HG02852 (cell line): Measurements from ENCODE around the gene C2CD4D.

Experiments used
- ATAC-seq: cut with Tn5 transposase; IDR thresholded peaks from one replicate; pipeline ENCODE4 v1.9.1; 2021; ENCODE audit warnings: mild to moderate bottlenecking, moderate library complexity; ENCODE audit not compliant: unreplicated experiment

The C2CD4D gene

DNA sequence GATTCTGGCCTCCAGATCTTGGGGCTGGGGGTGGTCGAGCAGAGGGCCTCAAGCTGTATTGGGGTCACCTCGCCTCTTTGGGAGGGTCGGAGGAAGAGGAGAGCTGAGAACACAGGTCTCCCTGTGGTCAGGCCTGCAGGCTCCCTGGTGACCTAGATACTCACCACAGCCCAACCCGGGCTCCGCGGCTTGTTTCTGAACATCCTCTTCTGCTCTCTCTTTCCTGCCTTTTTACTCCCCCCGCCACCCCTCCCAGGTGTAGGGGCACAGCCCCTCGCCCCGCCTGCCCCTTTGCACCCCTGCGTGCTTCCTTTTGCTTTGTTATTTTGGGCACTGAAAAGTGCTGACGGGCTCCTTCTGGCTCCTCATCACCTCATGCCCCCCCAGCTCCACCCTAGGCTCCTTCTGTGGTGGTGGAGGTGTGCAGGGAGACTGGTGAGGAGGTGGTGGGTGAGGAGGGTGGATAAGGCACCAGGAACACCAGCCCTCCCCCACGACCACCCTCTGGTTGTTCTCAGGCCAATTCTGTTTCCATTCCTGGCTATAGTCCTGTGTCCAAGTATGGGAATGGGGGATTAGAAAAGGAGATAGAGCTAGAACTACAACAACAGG lies 23.8 kb downstream of the C2CD4D start:
- ATAC-seq = no peak

DNA sequence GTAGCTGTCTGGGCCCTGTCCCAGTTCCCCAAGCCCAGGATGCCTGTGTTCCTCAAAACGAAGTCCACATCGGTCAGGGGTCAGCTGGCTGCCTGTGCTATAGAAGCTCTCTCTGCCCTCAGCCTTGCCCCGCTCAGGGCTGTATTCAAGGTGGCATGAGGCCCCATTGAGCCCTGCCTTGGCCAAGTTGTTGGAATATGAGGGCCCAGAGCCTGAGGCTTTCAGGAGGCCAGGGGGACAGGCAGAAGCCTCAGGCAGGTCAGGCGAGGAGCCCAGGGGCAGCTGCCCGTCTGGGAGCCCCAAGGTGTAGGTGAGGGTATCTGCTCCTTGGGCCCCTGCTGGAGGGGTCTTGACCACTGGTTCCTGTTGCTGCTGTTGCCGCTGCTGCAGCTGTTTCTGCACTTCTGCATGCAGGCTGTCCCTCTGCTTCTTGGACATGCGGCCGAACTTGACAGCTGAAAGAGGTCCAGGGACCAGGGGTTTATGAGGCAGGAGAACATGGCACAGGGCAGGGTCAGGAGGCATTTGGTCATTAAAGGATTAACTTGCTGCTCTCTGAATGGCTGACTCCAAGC lies 24.6 kb downstream of the C2CD4D start:
- no peak for ATAC-seq

DNA sequence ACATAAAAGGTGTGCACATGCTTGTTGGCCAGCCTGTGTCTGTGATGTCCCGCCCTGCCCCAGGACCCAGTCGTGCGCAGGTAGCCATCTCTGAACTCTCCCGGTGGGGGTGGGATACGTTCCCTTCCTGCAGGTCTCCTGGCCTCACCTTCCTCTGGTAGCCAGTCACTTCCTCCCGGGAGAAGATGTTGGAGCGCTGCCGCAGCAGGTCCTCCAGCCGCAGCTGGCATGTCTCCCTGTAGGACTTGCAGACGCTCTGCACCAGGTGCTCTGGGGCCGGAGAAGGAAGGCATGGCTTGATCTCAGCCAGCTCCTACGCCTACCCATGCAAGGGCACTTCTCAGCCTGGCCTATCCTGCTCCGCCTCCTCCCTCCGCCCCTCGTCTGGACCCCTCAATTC lies 25.2 kb downstream of the C2CD4D start:
- ATAC-seq = no peak

DNA sequence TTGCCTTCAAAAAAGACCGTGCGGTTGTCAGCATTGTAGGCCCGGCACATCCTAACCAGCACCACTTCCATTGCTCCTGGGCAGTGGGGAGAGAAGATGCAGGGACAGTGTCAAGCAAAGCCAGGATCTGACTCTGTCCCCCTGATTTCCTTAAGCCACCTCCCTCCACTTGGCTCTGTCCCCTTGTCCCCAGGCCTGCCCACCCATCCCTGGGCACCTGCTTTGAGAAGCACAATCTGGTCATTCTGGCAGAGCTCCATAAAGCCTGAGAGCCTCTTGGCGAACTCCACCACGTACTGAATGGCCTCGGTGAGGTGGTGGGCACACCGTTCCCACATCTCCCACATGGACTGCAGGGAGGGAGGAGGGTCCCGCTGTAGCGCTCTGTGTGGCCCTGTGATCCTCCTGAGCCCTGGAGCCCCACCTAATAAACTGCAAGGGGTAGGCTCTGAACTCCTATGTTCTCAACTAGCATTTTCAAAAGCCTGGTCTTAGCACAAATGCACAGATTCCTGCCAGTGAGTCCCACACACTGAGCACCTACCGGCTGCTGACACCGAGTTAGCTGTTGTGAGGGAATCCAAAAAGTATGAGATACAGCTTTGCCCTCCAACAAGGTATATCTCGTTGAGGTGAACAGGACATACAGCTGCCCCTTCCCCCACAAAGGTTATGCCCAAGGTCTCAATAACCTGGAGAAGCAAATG lies 26.2 kb downstream of the C2CD4D start:
- no peak for ATAC-seq

DNA sequence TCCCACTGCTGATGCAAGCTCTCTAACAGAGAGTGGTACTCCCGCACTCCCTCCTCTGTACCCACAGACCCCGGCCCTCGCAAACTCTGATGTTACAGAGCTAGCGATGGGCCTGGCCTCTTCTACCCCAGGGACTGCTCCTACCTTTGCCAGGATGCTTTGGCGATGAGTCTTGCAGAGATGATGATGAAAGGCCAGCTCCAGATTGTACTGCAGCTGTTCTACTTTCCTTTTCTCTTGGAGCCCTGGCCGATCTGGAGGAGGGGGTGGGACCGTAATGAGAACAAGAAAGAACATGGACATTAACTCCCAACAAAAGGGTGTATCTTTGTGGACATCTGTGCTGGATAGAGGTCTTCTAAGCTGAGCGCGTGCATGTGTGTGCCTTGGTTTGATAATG lies 28.4 kb downstream of the C2CD4D start:
- no peak for ATAC-seq

DNA sequence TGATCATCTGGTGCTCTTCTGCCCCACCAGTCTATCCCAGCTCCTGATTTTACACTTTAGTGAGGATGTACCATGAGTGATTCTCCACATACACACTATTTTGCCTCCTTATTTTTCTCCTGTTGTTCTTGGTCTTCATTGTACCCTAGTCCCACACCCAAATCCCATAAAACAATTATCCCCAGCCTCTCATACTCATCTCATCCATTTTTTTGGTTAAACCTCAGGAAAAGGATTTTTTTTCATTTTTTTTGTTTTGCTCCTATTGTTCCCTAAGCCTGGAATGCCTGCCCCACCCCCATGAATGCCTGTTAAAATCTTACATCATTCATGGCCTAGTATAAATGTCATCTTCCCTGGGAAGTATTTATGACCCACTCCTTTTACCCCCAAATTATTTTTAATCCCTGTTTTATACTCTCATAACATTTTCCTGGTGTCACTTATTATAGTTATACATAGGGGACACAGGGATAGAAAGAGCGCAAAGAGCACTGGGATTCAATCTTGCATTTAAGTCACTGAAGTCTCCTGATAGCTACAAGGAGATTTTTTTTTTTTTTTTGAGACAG lies 29.5 kb downstream of the C2CD4D start:
- no peak for ATAC-seq

DNA sequence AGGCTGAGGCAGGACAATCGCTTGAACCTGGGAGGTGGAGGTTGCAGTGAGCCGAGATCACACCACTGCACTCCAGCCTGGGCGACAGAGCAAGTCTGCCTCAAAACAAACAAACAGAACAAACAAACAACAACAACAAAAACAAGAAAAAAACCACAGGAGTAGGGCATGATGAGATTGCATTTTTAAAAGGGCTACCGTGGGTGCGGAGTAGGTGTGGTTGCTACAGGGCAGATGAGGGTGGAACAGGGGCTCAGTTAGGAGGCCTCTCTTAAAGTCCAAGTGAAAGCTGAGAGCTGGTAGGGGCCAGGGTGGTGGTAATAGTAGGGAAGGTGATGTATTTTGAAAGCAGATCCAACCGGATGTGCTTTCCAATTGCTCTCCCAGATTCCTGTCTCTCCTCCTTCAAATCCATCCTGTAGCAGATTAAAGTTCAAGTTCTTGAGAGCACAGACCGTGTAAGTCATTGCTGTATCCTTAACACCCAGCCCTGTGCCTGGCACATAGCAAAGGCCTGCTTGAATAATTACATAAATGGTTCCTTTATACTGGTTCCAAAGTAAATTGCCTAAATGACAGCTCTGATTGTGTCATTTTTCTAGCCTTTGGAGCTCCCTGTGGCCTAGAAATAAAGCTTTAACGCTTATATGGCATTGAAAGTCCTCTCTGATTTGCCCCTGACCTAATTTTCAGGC lies 30.2 kb downstream of the C2CD4D start:
- ATAC-seq = no peak

DNA sequence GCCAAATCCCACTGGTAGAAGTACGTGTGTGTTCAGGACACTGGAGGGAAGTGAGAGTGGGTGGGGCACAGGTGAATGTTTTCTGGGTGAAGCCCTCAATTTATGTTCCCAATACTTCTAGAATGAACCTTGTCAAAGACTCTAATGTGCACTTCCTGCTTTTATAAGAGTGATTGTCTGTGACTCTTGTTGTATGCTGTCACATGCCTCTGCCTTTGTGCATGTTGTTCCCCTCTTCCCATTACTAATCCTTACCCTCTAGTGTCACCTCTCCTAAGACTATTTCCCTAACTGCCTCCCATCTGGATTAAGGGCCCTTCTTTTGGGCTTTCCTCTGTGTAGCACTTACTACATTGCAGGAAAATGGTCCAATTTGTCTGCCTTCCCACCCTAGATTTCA lies 31.9 kb downstream of the C2CD4D start:
- ATAC-seq = no peak

DNA sequence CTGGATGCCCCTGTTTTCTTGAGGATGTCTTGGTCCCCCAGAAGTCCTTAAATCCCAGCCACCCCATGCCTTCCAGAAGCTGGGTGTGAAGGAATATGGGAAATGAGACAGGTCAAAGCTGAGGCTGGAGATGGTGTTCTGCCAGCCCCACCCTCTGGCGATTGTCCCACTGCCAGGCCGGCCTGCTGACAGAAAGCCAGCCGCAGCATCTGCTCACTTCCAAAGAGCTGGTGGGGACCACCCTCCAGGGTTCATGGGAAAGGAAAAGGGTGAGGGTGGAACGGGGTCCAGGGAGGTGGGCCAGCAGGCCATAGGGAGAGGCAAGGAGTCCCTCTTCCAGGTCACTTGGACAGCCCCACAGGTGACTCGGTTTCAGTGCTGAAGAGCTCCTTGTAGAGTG lies 32.5 kb downstream of the C2CD4D start:
- ATAC-seq = no peak

DNA sequence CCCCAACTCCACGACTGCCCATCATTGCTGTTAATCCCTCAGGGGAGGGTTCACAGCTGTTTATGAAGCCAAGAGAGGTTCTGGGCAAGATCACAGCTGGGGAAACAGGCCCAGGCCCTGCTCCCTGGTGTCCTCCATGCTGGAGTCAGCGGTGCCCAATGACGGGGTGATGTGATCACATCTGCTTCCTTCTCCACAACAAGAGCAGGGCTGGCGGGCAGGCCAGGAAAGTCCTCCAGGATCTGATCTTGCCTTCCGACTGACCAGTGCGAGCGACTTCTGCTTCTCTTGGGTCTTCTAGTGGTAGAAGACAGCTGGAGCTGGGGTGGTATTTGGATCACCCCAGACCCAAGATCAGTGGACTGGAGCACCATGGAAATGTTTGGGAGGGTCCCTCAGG lies 33.5 kb downstream of the C2CD4D start:
- no peak for ATAC-seq

DNA sequence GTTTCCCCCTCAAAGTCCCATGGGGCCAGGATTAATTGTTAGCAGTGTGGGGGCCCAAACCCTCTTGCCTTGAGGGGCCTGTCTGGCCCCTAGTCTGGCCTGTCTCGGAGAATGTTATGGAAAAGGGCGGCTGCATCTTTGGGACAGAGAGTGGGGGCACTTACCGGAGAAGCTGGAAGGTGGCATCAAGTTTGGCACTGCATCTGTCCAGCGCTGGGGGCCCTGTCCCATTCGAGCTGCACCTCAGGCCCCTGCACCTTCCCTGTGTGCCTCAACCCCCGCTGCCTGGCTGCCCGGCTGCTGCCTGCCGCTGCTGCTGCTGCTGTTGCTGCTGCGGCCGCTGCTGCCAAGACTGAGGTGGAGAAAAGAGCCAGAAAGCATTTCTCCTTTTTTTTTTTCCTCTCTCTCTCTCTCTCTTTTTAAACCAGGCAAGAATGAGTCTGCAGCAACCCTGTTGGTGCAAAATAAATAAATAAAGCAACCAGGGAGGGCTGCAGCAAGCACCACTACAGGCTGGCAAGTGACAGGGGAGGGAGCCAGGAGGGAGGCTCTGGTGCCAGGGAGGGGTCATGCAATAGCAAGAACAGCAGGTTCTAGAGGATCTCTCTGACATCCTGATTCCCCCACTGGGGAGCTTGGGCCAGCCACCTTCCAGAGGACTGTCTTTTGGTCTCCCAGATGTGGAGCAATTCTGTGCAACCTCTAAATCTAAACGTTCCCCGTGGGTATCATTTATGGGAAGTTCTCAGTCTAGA lies 34.4 kb downstream of the C2CD4D start, which contains the start of gene LINGO4:
LINGO4 (minus strand) TSS at position 354 of the 755 bp plus-strand sequence. CDS start 2,715 bp downstream, outside the sequence.
- no peak for ATAC-seq

DNA sequence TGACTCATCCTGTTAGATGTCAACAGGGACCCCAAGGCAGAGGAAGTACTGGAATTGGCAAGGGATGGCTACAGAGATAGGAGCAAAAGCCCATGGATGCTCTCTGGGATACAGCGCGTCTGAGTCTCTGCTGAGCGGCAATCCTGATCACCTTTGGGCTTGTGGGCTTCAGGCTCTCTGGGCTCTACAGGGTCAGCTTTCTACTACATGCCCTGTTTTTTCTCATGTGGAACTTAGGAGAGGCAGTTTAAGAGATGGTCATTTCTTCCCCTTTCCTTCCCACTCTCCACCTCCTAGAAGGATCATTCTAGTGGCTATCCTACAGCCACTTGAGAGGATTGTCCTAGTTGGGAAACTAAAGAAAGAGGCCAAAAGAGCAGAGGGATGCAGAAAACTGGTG lies 35.7 kb downstream of the C2CD4D start:
- ATAC-seq = no peak

DNA sequence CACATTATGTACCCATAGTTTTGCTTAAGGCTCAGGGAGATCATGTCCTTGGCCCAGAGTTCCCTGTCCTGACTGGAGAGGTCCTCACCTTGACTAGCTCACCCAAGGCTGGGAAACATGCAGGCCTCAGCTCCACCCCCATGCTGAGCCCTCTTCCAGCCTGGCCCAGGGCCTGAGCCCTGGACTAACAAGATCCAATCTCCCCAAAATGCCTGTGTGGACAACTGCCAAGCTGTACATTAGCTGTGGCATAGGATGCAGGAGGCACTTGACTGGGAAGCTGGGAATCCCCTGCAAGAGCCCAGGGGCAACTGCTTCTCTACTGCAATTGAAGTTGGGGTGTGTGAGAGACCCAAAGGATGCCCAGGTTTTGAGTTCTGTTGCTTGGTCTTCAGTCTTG lies 36.5 kb downstream of the C2CD4D start:
- ATAC-seq = no peak

DNA sequence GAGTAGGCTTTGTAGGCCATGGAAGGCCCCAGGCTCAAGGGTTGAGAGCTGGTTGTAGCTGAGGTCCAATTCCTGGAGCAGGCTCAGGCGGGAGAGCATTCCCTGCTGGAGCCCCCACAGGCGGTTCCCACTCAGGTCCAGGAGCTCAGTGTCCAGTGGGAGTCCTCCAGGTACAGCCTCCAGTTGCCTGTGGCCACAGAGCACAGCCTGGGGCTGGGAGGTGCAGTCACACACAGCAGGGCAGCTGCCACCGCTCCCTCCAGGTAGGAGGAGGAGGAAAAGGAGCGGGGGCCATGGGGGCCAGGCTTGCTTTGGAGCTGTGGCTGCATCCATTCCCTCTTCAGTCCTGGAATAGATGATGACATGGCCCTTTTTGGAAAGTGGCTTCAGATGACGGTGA lies 37.2 kb downstream of the C2CD4D start:
- no peak for ATAC-seq

DNA sequence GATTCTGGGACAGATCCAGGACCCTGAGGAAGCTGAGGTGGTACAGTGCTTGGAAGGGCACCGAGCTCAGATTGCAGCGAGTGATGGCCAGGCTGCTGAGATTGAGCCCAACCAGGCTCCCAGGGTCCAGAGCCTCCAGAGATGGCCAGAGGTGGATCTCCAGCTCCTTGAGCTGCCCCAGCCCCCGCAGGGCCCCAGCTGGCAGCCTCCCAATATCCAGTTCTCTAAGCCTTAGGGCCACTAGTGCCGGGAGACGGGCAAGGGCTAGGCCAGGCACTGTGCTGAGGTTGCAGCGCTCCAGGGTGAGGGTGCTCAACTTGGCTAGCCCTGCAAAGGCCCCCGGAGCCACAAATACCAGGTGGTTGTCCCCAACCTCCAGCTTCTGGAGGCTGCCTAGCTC lies 37.8 kb downstream of the C2CD4D start:
- ATAC-seq = no peak

DNA sequence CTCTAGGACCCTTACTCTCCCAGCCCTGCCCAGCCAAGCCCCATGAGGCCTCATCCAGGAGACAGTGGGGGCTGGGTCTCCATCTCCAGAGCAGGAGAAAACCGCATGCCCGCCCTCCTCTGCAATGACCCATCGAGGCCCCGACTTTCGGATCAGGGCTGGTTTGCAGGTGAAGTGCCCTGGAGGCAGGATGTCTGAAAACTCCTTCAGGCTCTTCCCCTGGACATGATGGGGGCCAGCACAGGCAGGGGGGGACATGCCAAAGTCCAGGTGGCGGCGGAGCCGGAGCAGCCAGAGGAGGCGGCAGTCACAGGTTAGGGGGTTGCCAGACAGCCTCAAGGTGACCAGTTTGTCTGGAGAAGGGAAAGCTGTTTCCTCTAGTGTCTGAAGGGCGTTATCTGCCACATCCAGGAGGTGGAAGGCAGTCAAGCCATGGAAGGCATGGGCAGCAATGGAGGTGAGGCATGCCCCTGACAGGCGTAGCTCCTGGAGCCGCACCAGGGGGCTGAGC lies 38.3 kb downstream of the C2CD4D start:
- ATAC-seq = no peak

DNA sequence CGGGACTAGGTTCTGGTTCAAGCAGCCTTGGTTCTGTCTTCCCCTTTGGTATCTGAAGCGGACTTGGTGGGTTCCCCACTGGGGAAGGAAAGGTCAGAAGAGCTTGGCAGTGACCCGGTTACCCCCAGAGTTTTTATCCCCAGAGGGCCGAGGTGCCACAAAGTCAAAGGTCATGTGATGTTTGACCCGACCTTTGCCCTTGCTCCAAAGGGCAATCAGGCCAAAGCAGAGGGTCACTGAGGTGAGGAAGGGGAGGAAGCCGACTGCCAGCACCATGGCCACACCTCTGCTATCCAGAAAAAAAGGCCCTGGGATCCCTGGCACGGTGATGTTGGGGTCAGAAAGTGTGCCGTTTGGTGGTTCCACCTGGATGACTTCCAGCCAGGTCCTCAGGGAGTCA lies 38.8 kb downstream of the C2CD4D start:
- no peak for ATAC-seq

DNA sequence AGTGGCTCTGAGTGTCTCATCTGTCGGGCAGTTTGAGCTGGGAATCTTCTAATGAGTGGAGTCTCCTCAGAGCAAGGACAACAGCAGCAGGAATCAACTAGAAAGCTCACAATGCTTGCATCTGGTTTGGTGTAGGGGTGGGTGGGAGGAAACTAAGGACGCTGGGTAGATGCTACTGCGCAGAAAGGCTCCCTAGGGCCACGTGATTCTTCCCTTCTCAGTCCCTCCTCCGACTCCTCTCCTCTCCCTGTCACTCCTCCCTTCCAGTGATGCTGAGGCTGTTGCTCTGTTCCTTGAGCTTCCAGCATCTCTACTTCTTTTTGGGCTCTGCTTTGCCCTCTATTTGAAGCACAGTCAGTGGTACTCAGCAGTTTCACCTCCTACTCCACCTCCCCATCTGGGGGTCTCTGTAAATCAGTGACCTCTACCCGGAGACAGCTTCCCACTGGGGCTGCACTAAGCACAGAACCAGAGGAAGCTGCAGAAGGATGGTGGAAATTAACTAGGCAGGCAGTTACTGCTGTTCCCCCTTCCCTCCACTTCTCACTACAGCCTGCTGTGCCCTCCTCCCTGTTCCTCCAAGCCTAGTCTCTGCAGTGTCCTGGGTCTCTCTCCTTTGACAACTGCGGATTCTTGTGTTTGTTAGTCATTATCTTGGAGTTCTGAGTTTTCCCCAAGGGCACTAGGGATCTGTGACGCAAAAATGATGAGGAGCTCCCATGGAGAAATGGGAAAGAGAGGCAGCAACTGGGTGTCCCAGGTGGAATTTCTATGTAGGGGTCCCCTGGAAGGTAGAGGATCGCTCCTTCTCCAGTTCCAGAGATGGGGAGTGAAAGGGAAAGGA lies 40.2 kb downstream of the C2CD4D start:
- ATAC-seq = no peak

DNA sequence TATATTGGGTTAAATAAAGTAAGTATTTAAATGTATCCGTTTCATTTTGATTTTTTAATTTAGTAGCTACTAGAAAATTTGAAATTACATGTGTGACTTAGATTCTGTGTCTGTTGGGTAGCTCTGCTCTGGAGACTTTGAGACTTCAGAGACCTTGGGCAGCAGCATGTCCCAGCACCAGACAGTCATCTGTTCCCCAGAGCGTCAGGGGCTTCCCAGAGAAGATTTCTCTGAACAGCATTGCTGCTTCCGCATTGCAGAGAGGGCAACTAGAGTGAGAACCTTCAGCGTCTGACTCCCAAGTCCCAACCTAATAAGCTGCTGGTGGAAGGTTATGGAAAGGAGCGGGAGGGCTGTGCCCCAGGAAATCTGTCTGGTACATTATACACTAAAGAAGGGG lies 41.0 kb downstream of the C2CD4D start:
- ATAC-seq = no peak
